GM12874 (cell line): ENCODE measurements around the gene MFSD11.
A peak's percentile ranks its signal among the peaks of the same experiment; 100 is the strongest.

Experiments
- CTCF ChIP-seq: IDR thresholded peaks from 2 replicates; pipeline ENCODE4 v1.5.1; 2011; ENCODE audit warnings: low read depth, mild to moderate bottlenecking, control low read depth, low read length, moderate library complexity; ENCODE audit not compliant: insufficient read depth

The MFSD11 gene

GRCh38 chr17:76702941-76703637, 34.8 kb upstream of the MFSD11 start:
- no peak for TF ChIP-seq CTCF

- no peak for TF ChIP-seq CTCF
These were observed 33.1 kb upstream of the MFSD11 start for GRCh38 chr17:76704805-76705204.

GRCh38 chr17:76706817-76707216, 31.1 kb upstream of the MFSD11 start:
- no peak for TF ChIP-seq CTCF

- 0 out of 2 replicates have a peak, but pooled peaks have one; percentile 11 for TF ChIP-seq CTCF
These were observed 29.7 kb upstream of the MFSD11 start for GRCh38 chr17:76707985-76708807.

- no peak for TF ChIP-seq CTCF
These were observed 28.6 kb upstream of the MFSD11 start for GRCh38 chr17:76709077-76709950.

- no peak for TF ChIP-seq CTCF
These were observed 26.9 kb upstream of the MFSD11 start, which contains the start of gene MXRA7 for GRCh38 chr17:76710863-76711611. MXRA7 (minus strand) TSS chr17:76710965; CDS start chr17:76710946, 19 bp downstream.

- TF ChIP-seq CTCF: no peak
These were observed 24.2 kb upstream of the MFSD11 start for GRCh38 chr17:76713765-76714164.
